Measurements from ENCODE around the gene ZNF124. TPM values are rescaled to one million over a fixed set of nuclear protein-coding genes. Genes with fewer than 3 reads are reported as not detected.
"Not testable (repeated sequence)": the region's sequence is repeated elsewhere in the genome, so short reads cannot be mapped to it uniquely, and the experiment has no call there.

Gene ZNF124
- total and polyA plus RNA-seq, 2 of the 8 experiments (the other 6 are each of a cell fraction or from before 2014, with no cell fraction given) = 4.6 to 39.9 TPM

- H3K4ac ChIP-seq (replicated peaks; ENCODE audit: insufficient read length, low read depth, low read length); H3K27me3 ChIP-seq (replicated peaks in 1 of 4; ENCODE audit: control insufficient read depth in 3 of 4, extremely low read depth in 1 of 4, insufficient read depth in 3 of 4, low read length in 3 of 4); H3K4me2 ChIP-seq (ENCODE audit: insufficient read depth in 1 of 2, low read depth in 2 of 2, low read length in 2 of 2); H2BK15ac ChIP-seq (ENCODE audit: low read length); H3K4me3 ChIP-seq (ENCODE audit: extremely low read depth in 1 of 4, insufficient read depth in 2 of 4, low read depth in 3 of 4, low read length in 4 of 4); H3K56ac ChIP-seq (replicated peaks; ENCODE audit: insufficient read length, low read depth, low read length); H2BK12ac ChIP-seq (ENCODE audit: low read depth, low read length); H4K5ac ChIP-seq (ENCODE audit: insufficient read length, low read depth, low read length); FAIRE-seq; H3K18ac ChIP-seq (ENCODE audit: extremely low read depth, low read length); H3K14ac ChIP-seq (ENCODE audit: insufficient read length); H4K20me1 ChIP-seq (replicated peaks in 1 of 2; ENCODE audit: control insufficient read depth in 1 of 2, insufficient read depth in 2 of 2, low read length in 2 of 2); POLR2A ChIA-PET (ENCODE audit: partially characterized antibody); H3K23ac ChIP-seq (ENCODE audit: insufficient read length); H3K9ac ChIP-seq (replicated peaks in 1 of 4; ENCODE audit: extremely low read depth in 1 of 4, low read depth in 3 of 4, low read length in 3 of 4); H2AFZ ChIP-seq (ENCODE audit: low read length); CTCF ChIA-PET (ENCODE audit: partially characterized antibody); H3K23me2 ChIP-seq (ENCODE audit: low read depth, low read length); H3K36me3 ChIP-seq (ENCODE audit: control insufficient read depth in 2 of 4, insufficient read depth in 4 of 4, low read length in 3 of 4); H3K9me3 ChIP-seq (ENCODE audit: insufficient read depth in 2 of 2, low read depth in 1 of 2, low read length in 1 of 2); H2BK120ac ChIP-seq (replicated peaks; ENCODE audit: low read depth, low read length); H3K27ac ChIP-seq (ENCODE audit: low read depth, low read length); H2AK5ac ChIP-seq (ENCODE audit: low read depth, low read length); H3K79me1 ChIP-seq (ENCODE audit: low read depth, low read length); DNase-seq (ENCODE audit: low read depth in 1 of 2, low spot score in 2 of 2); H2BK20ac ChIP-seq (ENCODE audit: low read length); H3K4me1 ChIP-seq (replicated peaks in 1 of 4; ENCODE audit: control insufficient read depth in 3 of 4, insufficient read depth in 4 of 4, low read length in 3 of 4); H3K79me2 ChIP-seq (ENCODE audit: control insufficient read depth in 1 of 2, insufficient read depth in 2 of 2, low read length in 2 of 2); H2BK5ac ChIP-seq (ENCODE audit: low read depth, low read length); H4K8ac ChIP-seq (ENCODE audit: extremely low read depth, insufficient read depth, low read length); H4K91ac ChIP-seq (replicated peaks; ENCODE audit: insufficient read length, low read length): not testable (repeated sequence)
- WGBS, 2 experiments (ENCODE audit: extremely low coverage in 1 of 2, insufficient coverage in 1 of 2, insufficient read length in 1 of 2, insufficient replicate concordance in 2 of 2, low coverage in 1 of 2, low lambda C conversion rate in 2 of 2, missing lambda C conversion rate in 1 of 2) = 96% methylated on average over 11 of the region's 30 CpGs; no CpG with 5 or more reads in 1 of the 2 experiments
These were observed 48.5 kb upstream of the ZNF124 start for GRCh38 chr1:247220280-247220679.
